Heart right ventricle (tissue), 16 donors: ENCODE measurements around the gene CD2. TPM values are rescaled to one million over a fixed set of nuclear protein-coding genes. Genes with fewer than 3 reads are reported as not detected.
A peak's percentile ranks its signal among the peaks of the same experiment; 100 is the strongest.

ENCODE experiments used
- ATAC-seq, 8 donors: fragments of 200-7000 bp; cut with Tn5 transposase; one replicate each; pipeline ENCODE4 v1.9.1; 2020; ENCODE audit warnings: mild to moderate bottlenecking in 8 of 8, moderate library complexity in 8 of 8, moderate number of reproducible peaks in 1 of 8
- DNase-seq, 2 donors: peaks; one replicate each; pipeline ENCODE4 v3.0.0-alpha.2; 2020
- H3K27ac ChIP-seq, 10 donors: fragments of 200-600 bp; sonication (generic) in 2 of 10; one replicate each; pipeline versions ENCODE4 v1.5.0 to v1.8.0; 2020 to 2022; ENCODE audit warnings: mild to moderate bottlenecking in 3 of 10
- H3K27me3 ChIP-seq, 7 donors: fragments of 200-600 bp; one replicate each; pipeline ENCODE4 v1.8.0; 2021 to 2022; ENCODE audit warnings: mild to moderate bottlenecking in 2 of 7
- H3K36me3 ChIP-seq, 9 donors: fragments of 200-600 bp; sonication (generic) in 1 of 9; one replicate each; pipeline versions ENCODE4 v1.5.0 to v1.8.0; 2020 to 2022; ENCODE audit warnings: mild to moderate bottlenecking in 2 of 9
- H3K4me1 ChIP-seq, 9 donors: fragments of 200-600 bp; sonication (generic) in 1 of 9; one replicate each; pipeline versions ENCODE4 v1.5.0 to v1.8.0; 2020 to 2022; ENCODE audit warnings: mild to moderate bottlenecking in 4 of 9
- H3K4me3 ChIP-seq, 10 donors: fragments of 200-600 bp; sonication (generic) in 2 of 10; one replicate each; pipeline versions ENCODE4 v1.5.0 to v1.8.0; 2020 to 2022; ENCODE audit warnings: mild to moderate bottlenecking in 7 of 10, moderate library complexity in 2 of 10
- H3K9me3 ChIP-seq, 11 donors: fragments of 200-600 bp in 10 of 11; sonication (generic) in 2 of 11; one replicate each; pipeline versions ENCODE4 v1.5.0 to v1.8.0; 2013 to 2022; ENCODE audit warnings: mild to moderate bottlenecking in 2 of 11, control low read depth in 1 of 11, moderate library complexity in 1 of 11
- WGBS, 2 donors: extraction: QIAGEN DNeasy Blood & Tissue Kit; methylation state at CpG; one replicate each; pipeline ENCODE4 v1.1.7; 2013; ENCODE audit warnings: inconsistent platforms in 1 of 2; 5-methylcytosine and 5-hydroxymethylcytosine counted together
- intact Hi-C, 10 donors: fragments of 100-400 bp; cut with DNase I; formaldehyde crosslinking; loops; one replicate each; pipeline versions ENCODE4 v1.11.1 to v1.14.2; 2022
- polyA plus RNA-seq, 2 donors: library from polyadenylated mRNA; stranded (reverse); fragments of 200-250 nt; gene quantifications; one replicate each; pipeline ENCODE4 v1.2.3, GENCODE V29; 2013
- total RNA-seq, 10 donors: library from RNA; stranded (reverse); fragmentation: NEBNext Ultra II Directional in 3 of 10; extraction: Animal tissue kit (Norgen Biotek cat#: 25700) in 3 of 10; gene quantifications; one replicate each; pipeline versions ENCODE4 v1.2.1 to v1.2.4, GENCODE V29; 2021 to 2023
- TF ChIP-seq, protein P1 (sequence below), 9 donors: fragments of 200-600 bp; sonication (generic) in 2 of 9; IDR thresholded peaks; one replicate each; pipeline versions ENCODE4 v1.5.0 to v1.8.0; 2021 to 2022; ENCODE audit warnings: antibody characterized with exemption in 9 of 9, mild to moderate bottlenecking in 5 of 9, moderate library complexity in 1 of 9
- donor health status: Arrhythmogenic right ventricular cardiomyopathy.
- donor health status: ischemic (EF 13 %, LVEDD 7.1; RV severe dilation, severe dysfunction).
- donor health status: healthy with polysubstance abuse.
- donor health status: DM: no; HTN: yes; CAD: no.
- donor health status: DM: no; HTN: no; CAD: no.
- donor health status: ischemic (EF 25% LVEDD 6.9; RV normal size, moderate dysfunction).
- donor health status: ischemic (EF 25% LVEDD 5.7; RV mildly dilated, moderate dysfunction).
- donor health status: healthy.
- donor health status: DM: yes; HTN: yes; CAD: no.
- donor health status: Ischemic cardiomyopathy.
- donor health status: ischemic (EF 35%, LVEDD 5.7; RV mildly dilated, moderate dysfunction).
- donor health status: nonischemic (EF 11% LVEDD 7.7; RV severe dilation, severe dysfunction).
- donor health status: DM: yes; HTN: yes; CAD: no.
- donor health status: PGD.
- donor health status: ischemic (EF 29% LVEDD 5.4; RV normal size, mild dysfunction).
- donor health status: nonischemic (EF 23%, LVEDD 6.1; RV moderate dilation, normal function).

Gene CD2
- total and polyA plus RNA-seq, 12 donors: 0.20 to 6.5 (median 1.0) TPM; not detected in 3

DNA sequence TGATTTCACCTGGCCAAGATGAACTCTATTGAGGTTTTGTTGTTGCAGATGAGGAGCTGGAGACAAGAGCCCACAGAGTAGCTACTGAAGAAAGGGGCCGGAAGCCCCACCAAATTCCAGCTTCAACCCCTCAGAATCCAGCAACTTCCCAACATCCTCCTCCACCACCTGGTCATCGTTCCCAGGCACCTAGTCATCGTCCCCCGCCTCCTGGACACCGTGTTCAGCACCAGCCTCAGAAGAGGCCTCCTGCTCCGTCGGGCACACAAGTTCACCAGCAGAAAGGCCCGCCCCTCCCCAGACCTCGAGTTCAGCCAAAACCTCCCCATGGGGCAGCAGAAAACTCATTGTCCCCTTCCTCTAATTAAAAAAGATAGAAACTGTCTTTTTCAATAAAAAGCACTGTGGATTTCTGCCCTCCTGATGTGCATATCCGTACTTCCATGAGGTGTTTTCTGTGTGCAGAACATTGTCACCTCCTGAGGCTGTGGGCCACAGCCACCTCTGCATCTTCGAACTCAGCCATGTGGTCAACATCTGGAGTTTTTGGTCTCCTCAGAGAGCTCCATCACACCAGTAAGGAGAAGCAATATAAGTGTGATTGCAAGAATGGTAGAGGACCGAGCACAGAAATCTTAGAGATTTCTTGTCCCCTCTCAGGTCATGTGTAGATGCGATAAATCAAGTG, 14.3 kb downstream of the CD2 start:
- TF ChIP-seq, protein P1, sequence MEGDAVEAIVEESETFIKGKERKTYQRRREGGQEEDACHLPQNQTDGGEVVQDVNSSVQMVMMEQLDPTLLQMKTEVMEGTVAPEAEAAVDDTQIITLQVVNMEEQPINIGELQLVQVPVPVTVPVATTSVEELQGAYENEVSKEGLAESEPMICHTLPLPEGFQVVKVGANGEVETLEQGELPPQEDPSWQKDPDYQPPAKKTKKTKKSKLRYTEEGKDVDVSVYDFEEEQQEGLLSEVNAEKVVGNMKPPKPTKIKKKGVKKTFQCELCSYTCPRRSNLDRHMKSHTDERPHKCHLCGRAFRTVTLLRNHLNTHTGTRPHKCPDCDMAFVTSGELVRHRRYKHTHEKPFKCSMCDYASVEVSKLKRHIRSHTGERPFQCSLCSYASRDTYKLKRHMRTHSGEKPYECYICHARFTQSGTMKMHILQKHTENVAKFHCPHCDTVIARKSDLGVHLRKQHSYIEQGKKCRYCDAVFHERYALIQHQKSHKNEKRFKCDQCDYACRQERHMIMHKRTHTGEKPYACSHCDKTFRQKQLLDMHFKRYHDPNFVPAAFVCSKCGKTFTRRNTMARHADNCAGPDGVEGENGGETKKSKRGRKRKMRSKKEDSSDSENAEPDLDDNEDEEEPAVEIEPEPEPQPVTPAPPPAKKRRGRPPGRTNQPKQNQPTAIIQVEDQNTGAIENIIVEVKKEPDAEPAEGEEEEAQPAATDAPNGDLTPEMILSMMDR (IDR thresholded peaks at IDR 0.05): no peak
- ATAC-seq (no peak), DNase-seq (no peak)
- peak overlapping the region in 1 of 10 donors; percentile 80 for H3K27ac ChIP-seq
- H3K4me1 ChIP-seq: peaks cover 0 to 45% (median 0%) of the 10 kb centered on the region in 9 donors
- intact Hi-C loops: no loop called here
- H3K36me3 ChIP-seq: no peaks in the 10 kb centered on the region
- H3K27me3 ChIP-seq: no peaks in the 10 kb centered on the region
- no peak overlapping the region for H3K4me3 ChIP-seq
- 89 to 95% methylated on average over 13 of the region's 13 CpGs for WGBS, 2 donors
- peaks cover 0 to 6% (median 0%) of the 10 kb centered on the region in 11 donors for H3K9me3 ChIP-seq

DNA sequence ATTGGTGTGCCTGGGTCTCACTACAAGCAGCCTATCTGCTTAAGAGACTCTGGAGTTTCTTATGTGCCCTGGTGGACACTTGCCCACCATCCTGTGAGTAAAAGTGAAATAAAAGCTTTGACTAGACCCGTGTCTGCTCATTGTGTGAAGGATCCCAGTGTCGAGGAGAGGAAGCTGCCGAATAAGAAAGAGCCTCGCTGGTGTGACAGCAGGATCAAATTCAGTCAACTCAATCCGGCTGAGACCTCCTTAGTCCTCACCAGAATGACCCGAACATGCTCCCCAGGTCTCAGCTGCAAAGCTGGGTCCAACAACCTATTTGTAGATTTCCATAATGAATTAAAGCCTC, 14.8 kb downstream of the CD2 start:
- intact Hi-C loops: no loop called here
- Histone ChIP-seq H3K9me3 (peaks cover 0 to 11% (median 0%) of the 10 kb centered on the region in 11 donors), H3K4me1 (peaks cover 0 to 40% (median 0%) of the 10 kb centered on the region in 9 donors), H3K36me3 (no peaks in the 10 kb centered on the region), H3K27me3 (no peaks in the 10 kb centered on the region), H3K4me3 (no peak overlapping the region), H3K27ac (peak overlapping the region in 1 of 10 donors; percentile 80)
- 83 to 85% methylated on average over 6 of the region's 6 CpGs for WGBS, 2 donors
- ATAC-seq: no peak
- TF ChIP-seq, protein P1 (IDR thresholded peaks at IDR 0.05): no peak
- no peak for DNase-seq

DNA sequence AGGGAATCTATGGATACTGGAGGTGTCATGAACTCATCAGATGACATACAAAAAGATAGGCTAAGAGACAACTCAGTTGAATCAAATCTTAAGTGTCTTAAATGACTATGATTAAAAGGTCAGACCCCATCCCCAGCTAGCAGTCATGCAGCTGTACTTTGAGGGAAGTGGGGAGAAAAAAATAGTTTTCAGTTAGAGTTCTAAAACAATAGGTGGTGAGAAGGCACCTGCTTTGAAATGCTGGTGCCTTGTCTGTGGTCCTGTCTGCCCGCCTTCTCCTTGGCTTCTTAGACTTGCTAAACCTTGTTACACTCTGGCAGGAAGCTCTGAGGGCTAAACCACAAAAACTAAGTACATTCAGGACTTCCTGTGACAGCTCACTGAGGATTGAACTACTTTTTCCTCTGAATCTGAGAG, 15.3 kb downstream of the CD2 start:
- Histone ChIP-seq H3K36me3 (no peaks in the 10 kb centered on the region), H3K4me1 (peaks cover 0 to 40% (median 0%) of the 10 kb centered on the region in 9 donors), H3K9me3 (peaks cover 0 to 14% (median 0%) of the 10 kb centered on the region in 11 donors), H3K4me3 (no peak overlapping the region), H3K27me3 (peaks cover 0 to 2% (median 0%) of the 10 kb centered on the region in 7 donors), H3K27ac (peak overlapping the region in 1 of 10 donors; percentile 80)
- WGBS, 2 donors: 74 to 81% methylated on average over 1 of the region's 1 CpG
- DNase-seq (no peak), ATAC-seq (peak in 2 of 8 donors; percentile 46 to 56)
- TF ChIP-seq, protein P1 (IDR thresholded peaks at IDR 0.05): no peak
- intact Hi-C loops: no loop called here

DNA sequence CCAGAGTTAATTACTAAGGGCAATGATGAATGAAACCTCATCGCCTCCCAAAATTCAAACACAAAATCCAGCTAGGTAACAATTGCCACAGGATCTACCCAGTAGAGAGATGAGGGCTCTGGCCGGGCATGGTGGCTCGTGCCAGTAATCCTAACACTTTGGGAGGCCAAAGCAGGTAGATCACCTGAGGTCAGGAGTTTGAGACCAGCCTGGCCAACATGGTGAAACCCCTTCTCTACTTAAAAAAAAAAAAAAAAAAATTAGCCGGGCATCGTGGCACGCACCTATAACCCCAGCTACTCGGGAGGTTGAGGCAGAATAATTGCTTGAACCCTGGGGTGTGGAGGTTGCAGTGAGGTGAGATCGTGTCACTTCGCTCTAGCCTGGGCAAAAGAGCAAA, 15.8 kb downstream of the CD2 start:
- Histone ChIP-seq H3K27ac (peak overlapping the region in 1 of 10 donors; percentile 80), H3K36me3 (no peaks in the 10 kb centered on the region), H3K4me1 (peaks cover 0 to 40% (median 0%) of the 10 kb centered on the region in 9 donors), H3K9me3 (peaks cover 0 to 14% (median 0%) of the 10 kb centered on the region in 11 donors), H3K27me3 (peaks cover 0 to 6% (median 0%) of the 10 kb centered on the region in 7 donors), H3K4me3 (no peak overlapping the region)
- TF ChIP-seq, protein P1 (IDR thresholded peaks at IDR 0.05): no peak
- intact Hi-C loops: no loop called here
- DNase-seq (no peak), ATAC-seq (no peak)
- WGBS, 2 donors: 90 to 94% methylated on average over 9 of the region's 9 CpGs
